A673 (cell line): ENCODE measurements around the gene VAV2. TPM values are rescaled to one million over a fixed set of nuclear protein-coding genes. Genes with fewer than 3 reads are reported as not detected.

Source experiments
- BruUV-seq: library from RNA; stranded (reverse); fragments of 400-500 nt; replicated peaks from 2 replicates; lab custom pipeline; 2021; lab: Mats Ljungman, UMichigan
- CTCF ChIA-PET: fragments of 300-600 bp; sonication (Branson Sonifier 250); formaldehyde crosslinking; loops from one replicate; lab custom pipeline; 2022; ENCODE audit warnings: antibody characterized with exemption; lab: Charles Lee
- POLR2A ChIA-PET: fragments of 300-600 bp; sonication (Branson Sonifier 250); formaldehyde crosslinking; loops from one replicate; lab custom pipeline; 2022; ENCODE audit warnings: antibody characterized with exemption; ENCODE audit not compliant: low non-redundant PET; lab: Charles Lee
- DNase-seq: peaks from one replicate; pipeline ENCODE4 v3.0.0-alpha.2; 2015; ENCODE audit warnings: low spot score
- H3K27ac ChIP-seq: fragments of 200-600 bp; sonication (generic); 2 replicates; pipeline ENCODE4 v1.5.1; 2016; ENCODE audit warnings: mixed run types, low read depth, mild to moderate bottlenecking, mixed read lengths, antibody characterized with exemption, low read length; ENCODE audit not compliant: poor library complexity, severe bottlenecking
- H3K27me3 ChIP-seq: fragments of 200-600 bp; sonication (generic); replicated peaks from 2 replicates; pipeline ENCODE4 v1.6.1; 2017; ENCODE audit warnings: mixed run types, low read depth, mild to moderate bottlenecking, mixed read lengths, antibody characterized with exemption, low read length; ENCODE audit not compliant: insufficient read depth, poor library complexity
- H3K36me3 ChIP-seq: fragments of 200-600 bp; sonication (generic); 2 replicates; pipeline ENCODE4 v1.6.1; 2016; ENCODE audit warnings: mixed run types, mild to moderate bottlenecking, mixed read lengths, antibody characterized with exemption, low read length; ENCODE audit not compliant: insufficient read depth, poor library complexity, severe bottlenecking
- H3K4me1 ChIP-seq: fragments of 200-600 bp; sonication (generic); 2 replicates; pipeline ENCODE4 v1.6.1; 2017; ENCODE audit warnings: mixed run types, mild to moderate bottlenecking, mixed read lengths, antibody characterized with exemption, low read length; ENCODE audit not compliant: insufficient read depth, poor library complexity, severe bottlenecking
- H3K4me3 ChIP-seq: fragments of 200-600 bp; sonication (generic); 2 replicates; pipeline ENCODE4 v1.5.1; 2016; ENCODE audit warnings: low read depth, mixed run types, mild to moderate bottlenecking, mixed read lengths, low read length; ENCODE audit not compliant: poor library complexity, severe bottlenecking
- H3K9me3 ChIP-seq: fragments of 200-600 bp; sonication (generic); 2 replicates; pipeline ENCODE4 v1.6.1; 2016; ENCODE audit warnings: mixed run types, low read depth, mild to moderate bottlenecking, mixed read lengths, antibody characterized with exemption, low read length; ENCODE audit not compliant: poor library complexity, severe bottlenecking
- EZH2 ChIP-seq: fragments of 200-600 bp; sonication (generic); IDR thresholded peaks from 2 replicates; pipeline ENCODE4 v1.6.1; 2017; ENCODE audit warnings: borderline replicate concordance, low read depth, mild to moderate bottlenecking, mixed read lengths, antibody characterized with exemption, low read length; ENCODE audit not compliant: poor library complexity, severe bottlenecking
- intact Hi-C: fragments of 100-400 bp; cut with micrococcal nuclease; formaldehyde crosslinking; loops from one replicate; pipeline ENCODE4 v1.10.0; 2022; ENCODE audit not compliant: unreplicated experiment
- total RNA-seq: library from RNA; stranded (reverse); gene quantifications from 2 replicates; pipeline ENCODE4 v1.2.3, GENCODE V29; 2021
- TF ChIP-seq, protein P1 (sequence below): fragments of 300-800, 200-600 bp; sonication (generic); conservative IDR thresholded peaks from 2 replicates; pipeline ENCODE4 v1.5.1; 2017; ENCODE audit warnings: low read depth, mild to moderate bottlenecking, antibody characterized with exemption, low read length, moderate library complexity, mixed read lengths

VAV2 gene
- total RNA-seq, 1 experiment from 2014 or later = 16.4 TPM

DNA sequence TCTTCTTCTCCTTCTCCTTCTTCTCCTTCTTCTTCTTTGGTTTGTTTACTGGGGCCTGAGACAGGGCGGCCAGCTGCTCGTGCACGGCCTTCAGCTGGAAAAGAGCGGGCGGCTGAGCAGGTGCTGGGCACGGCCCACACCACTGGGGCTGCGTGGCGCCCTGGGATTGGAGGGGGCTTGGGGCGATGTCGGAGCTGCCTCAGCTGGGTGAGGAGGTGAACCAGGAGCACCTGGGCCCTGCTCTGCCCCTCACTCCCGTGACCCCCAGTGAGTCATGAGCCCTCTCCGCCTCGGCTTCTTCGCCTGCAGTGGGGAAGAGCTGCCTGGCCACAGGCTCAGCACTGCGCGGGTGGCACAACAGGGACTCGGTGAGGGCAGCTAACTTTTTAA lies 48.0 kb upstream of the VAV2 start:
- peaks cover 62% of the 10 kb centered on the region for H3K36me3 ChIP-seq
- ChIA-PET POLR2A (no interaction called here), CTCF (no interaction called here)
- TF ChIP-seq EZH2 = no peak
- TF ChIP-seq, protein P1, sequence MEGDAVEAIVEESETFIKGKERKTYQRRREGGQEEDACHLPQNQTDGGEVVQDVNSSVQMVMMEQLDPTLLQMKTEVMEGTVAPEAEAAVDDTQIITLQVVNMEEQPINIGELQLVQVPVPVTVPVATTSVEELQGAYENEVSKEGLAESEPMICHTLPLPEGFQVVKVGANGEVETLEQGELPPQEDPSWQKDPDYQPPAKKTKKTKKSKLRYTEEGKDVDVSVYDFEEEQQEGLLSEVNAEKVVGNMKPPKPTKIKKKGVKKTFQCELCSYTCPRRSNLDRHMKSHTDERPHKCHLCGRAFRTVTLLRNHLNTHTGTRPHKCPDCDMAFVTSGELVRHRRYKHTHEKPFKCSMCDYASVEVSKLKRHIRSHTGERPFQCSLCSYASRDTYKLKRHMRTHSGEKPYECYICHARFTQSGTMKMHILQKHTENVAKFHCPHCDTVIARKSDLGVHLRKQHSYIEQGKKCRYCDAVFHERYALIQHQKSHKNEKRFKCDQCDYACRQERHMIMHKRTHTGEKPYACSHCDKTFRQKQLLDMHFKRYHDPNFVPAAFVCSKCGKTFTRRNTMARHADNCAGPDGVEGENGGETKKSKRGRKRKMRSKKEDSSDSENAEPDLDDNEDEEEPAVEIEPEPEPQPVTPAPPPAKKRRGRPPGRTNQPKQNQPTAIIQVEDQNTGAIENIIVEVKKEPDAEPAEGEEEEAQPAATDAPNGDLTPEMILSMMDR = no peak
- no peaks in the 10 kb centered on the region for H3K27me3 ChIP-seq
- H3K9me3 ChIP-seq = no peaks in the 10 kb centered on the region
- intact Hi-C loops = no loop called here
- BruUV-seq = no TSS peak
- no peak overlapping the region for H3K4me3 ChIP-seq
- no peaks in the 10 kb centered on the region for H3K4me1 ChIP-seq
- DNase-seq = no peak
- no peak overlapping the region for H3K27ac ChIP-seq

DNA sequence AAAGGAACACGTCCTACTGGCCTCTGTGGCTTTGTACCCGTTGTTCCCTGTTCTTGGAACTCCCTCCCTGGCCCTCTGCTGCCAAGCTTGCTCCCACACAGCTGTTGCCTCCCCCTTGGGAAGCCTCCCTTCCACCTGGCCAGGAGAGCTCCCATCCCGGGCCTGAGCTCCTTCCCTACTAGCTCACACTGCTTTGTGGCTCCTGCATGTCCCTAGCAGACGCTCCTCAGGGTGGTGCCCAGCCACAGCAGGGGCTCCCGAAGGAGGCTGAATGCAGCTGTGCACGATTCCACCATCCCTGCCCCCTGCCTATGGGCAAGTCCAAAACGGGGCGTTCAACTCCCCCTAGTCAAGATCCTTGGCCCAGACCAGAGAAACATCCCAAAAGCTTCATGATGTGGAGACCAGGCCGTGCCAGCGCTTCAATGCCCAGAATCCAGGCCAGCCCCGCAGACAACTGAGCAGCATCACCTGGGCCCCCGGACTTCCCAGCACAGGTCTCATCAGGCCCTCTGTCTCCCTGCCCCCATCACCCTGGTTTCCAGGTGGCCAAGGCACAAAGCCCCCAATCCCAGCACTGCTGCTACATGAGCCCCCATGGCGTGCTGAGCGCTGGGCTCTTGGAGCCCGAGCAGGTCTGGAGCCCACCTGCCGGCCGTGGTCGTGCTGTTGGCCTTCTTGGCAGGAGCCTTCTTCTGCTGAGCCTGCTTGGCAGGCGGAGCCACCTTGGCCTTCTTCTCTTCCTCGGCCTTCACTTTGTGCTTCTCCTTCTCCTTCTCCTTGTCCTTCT lies 47.5 kb upstream of the VAV2 start:
- DNase-seq = no peak
- TF ChIP-seq, protein P1 = no peak
- no peak for TF ChIP-seq EZH2
- Histone ChIP-seq H3K27me3 (no peaks in the 10 kb centered on the region), H3K4me3 (no peak overlapping the region), H3K27ac (no peak overlapping the region), H3K36me3 (peaks cover 60% of the 10 kb centered on the region), H3K9me3 (no peaks in the 10 kb centered on the region), H3K4me1 (no peaks in the 10 kb centered on the region)
- ChIA-PET CTCF (no interaction called here), POLR2A (no interaction called here)
- intact Hi-C loops = no loop called here
- no TSS peak for BruUV-seq

DNA sequence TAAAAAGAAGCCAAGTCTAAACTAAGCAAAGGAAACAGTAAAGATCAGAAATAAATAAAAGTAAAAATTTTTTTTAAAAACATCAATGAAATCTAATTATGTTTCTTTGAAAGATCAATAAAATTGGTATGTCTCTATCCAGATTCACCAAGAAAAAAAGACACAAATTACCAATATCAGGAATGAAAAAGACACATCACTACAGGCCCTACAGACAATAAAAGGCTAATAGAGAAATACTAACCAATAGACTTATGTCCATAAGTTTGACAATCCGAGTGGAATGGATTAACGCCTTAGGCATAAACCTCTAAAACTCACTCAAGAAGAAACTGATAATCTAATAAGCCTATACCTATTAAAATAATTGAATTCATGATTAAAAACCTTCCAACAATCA lies 45.5 kb upstream of the VAV2 start:
- no peak overlapping the region for H3K27ac ChIP-seq
- no peaks in the 10 kb centered on the region for H3K9me3 ChIP-seq
- intact Hi-C loops = no loop called here
- H3K4me3 ChIP-seq = no peak overlapping the region
- CTCF ChIA-PET = no interaction called here
- no peak for DNase-seq
- POLR2A ChIA-PET = no interaction called here
- no TSS peak for BruUV-seq
- TF ChIP-seq, protein P1 = no peak
- TF ChIP-seq EZH2 = no peak
- peaks cover 77% of the 10 kb centered on the region for H3K36me3 ChIP-seq
- no peaks in the 10 kb centered on the region for H3K4me1 ChIP-seq
- no peaks in the 10 kb centered on the region for H3K27me3 ChIP-seq
